HG03469 (cell line): ENCODE measurements around the gene CGB7.
"Not testable (repeated sequence)": the region's sequence is repeated elsewhere in the genome, so short reads cannot be mapped to it uniquely, and the experiment has no call there.

Experiments
- ATAC-seq: cut with Tn5 transposase; IDR thresholded peaks from one replicate; pipeline ENCODE4 v1.9.1; 2021; ENCODE audit warnings: mild to moderate bottlenecking, moderate library complexity, moderate number of reproducible peaks; ENCODE audit not compliant: unreplicated experiment

CGB7 gene

GRCh38 chr19:49042666-49043065 is 14.9 kb downstream of the CGB7 start:
- ATAC-seq: not testable (repeated sequence)

DNA sequence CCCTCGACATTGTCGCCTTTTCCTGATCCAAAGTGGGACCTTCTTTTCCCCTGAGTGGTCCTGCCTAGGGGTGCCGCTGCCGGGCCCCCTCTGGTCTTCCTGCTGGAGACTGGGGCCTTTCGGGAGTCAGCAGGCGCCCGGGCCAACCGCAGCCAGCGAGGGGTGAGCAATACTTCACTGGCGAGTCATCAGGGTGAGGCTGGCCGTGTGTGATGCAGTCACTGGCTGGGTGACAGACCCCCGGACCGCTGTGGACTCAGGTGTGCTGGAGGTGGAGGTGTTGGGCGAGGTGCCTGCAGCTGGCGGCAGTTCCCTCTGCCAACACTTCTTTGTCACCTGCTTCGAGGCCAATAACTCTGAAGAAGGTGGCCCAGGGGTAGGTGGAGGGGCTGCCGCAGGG is 15.4 kb downstream of the CGB7 start:
- ATAC-seq: no peak

- not testable (repeated sequence) for ATAC-seq
These were observed 17.8 kb downstream of the CGB7 start for GRCh38 chr19:49039736-49040135.

DNA sequence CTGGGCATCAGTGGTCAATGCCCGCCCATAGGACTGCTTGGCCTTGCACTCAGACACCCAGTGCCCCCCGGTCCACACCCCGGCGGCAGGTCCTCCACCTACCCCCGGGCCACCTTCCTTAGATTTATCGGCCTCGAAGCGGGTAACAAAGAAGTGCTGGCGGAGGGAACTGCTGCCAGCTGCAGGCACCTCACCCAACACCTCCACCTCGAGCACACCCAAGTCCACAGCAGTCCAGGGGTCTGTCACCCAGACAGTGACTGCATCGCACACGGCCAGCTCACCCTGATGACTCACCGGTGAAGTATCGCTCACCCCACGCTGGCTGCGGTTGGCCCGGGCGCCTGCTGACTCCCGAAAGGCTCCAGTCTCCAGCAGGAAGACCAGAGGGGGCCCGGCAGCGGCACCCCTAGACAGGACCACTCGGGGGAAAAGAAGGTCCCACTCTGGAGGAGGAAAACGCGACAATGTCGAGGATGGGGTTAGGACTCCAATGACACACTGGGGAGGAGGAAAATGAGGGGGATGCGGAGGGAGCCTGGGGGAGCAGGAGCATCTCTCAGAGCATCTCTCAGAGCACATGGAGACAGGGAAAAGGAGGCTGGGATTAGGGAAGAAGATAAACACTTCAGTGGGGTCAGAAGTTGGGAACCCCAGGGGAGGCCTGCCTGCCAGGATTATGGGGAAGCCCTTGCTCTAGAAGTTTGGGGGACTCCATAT is 18.8 kb downstream of the CGB7 start:
- ATAC-seq: not testable (repeated sequence)

DNA sequence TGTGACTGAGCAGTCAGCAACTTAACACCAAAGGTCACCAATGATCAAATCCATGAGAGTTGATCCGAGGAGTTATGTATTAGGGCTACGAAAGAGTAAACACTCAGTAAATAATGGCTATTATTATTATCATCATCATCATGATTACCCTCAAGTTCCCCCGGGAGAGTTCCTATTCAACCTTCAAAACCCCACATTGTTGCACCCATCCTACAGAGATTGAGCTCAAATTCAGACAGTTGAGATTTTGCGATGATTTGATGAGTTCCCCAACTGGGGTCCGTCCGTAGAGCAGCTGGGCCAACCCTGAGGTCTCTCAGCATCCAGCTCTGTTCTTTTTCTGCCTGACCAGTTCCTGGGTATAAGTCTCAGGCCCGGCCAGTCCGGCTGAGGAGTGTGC is 19.4 kb downstream of the CGB7 start:
- ATAC-seq: not testable (repeated sequence)

DNA sequence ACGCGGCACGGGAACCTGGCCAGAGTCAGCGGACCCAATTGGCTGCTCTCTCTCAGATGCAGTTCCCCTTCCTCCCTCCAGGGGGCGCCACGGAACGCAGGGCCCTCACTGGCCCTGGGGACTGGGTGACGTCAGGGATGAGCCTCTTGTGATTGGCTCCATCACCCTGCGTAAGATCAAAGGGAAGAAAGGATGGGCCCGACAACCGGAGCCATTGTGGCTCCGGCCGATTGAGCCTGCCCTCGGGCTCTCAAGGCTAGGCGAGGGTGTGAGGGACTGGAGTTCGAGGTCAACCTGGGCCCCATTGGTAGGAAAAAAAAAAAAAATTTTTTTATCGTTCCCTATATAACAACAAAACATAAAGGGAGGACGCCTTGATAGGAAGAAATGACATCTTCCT is 20.7 kb downstream of the CGB7 start, which contains the start of gene CGB1:
Gene CGB1, minus strand, starts transcription at position 81 of the 400 bp plus-strand sequence. CDS start 184 bp downstream, outside the sequence.
- ATAC-seq: not testable (repeated sequence)

- ATAC-seq: not testable (repeated sequence)
These were observed 25.8 kb downstream of the CGB7 start, which contains the start of gene CGB2 for GRCh38 chr19:49031642-49032301. Gene CGB2, plus strand, starts transcription at chr19:49031890. Its CDS starts 206 bp downstream, at chr19:49032096.

GRCh38 chr19:49030323-49030722 is 27.2 kb downstream of the CGB7 start:
- ATAC-seq: not testable (repeated sequence)

- not testable (repeated sequence) for ATAC-seq
These were observed 27.8 kb downstream of the CGB7 start for GRCh38 chr19:49029749-49030148.

DNA sequence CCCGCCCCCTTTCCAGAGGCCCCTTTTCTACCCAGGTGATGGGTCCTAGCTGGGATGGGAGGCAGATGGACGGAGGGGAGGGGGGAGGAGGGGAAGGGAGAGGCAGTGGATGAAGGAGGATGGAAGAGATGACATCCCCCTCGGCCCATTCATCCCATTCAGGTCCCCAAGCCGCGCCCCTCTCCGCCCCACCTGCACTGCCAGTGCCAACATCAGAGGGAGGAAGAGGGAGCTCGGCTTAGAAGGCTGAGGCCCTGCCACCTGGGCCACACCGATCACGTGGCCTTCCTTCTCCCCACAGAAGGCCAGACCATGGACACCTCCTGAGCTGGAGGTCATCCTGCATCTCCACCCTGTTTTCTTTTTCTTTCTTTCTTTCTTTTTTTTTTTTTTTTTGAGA is 28.9 kb downstream of the CGB7 start:
- ATAC-seq: not testable (repeated sequence)

DNA sequence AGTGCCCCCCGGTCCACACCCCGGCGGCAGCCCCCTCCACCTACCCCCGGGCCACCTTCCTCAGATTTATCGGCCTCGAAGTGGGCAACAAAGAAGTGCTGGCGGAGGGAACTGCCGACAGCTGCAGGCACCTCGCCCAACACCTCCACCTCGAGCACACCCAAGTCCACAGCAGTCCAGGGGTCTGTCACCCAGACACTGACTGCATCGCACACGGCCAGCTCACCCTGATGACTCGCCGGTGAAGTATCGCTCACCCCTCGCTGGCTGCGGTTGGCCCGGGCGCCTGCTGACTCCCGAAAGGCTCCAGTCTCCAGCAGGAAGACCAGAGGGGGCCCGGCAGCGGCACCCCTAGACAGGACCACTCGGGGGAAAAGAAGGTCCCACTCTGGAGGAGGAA is 31.9 kb downstream of the CGB7 start:
- not testable (repeated sequence) for ATAC-seq

DNA sequence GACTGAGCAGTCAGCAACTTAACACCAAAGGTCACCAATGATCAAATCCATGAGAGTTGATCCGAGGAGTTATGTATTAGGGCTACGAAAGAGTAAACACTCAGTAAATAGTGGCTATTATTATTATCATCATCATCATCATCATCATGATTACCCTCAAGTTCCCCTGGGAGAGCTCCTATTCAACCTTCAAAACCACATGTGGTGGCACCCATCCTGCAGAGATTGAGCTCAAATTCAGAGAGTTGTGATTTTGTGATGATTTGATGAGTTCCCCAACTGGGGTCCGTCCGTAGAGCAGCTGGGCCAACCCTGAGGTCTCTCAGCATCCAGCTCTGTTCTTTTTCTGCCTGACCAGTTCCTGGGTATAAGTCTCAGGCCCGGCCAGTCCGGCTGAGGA is 32.5 kb downstream of the CGB7 start:
- ATAC-seq: not testable (repeated sequence)

DNA sequence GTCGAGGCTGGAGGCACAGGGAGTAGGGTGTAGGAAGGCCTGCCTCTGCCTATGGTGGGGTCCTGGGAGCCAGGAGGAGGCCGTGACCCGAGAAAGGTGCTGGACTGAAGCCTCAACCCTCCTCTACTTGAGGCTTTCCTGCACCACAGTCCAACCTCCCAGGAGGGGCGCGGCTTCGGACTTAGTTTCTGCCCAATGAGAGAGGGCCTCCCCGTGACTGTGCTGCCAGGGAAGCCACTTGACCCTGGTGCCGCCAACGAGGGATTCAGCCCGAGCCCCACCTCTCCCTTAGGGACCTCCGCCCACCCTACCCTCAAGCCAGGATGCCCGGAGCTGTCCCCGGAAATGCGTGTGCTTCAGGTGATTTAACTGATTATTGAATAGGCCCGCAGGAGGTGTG is 33.3 kb downstream of the CGB7 start, which contains the start of gene CGB3:
Gene CGB3, minus strand, starts transcription at position 101 of the 400 bp plus-strand sequence. CDS start 362 bp downstream, outside the sequence.
- ATAC-seq: not testable (repeated sequence)

DNA sequence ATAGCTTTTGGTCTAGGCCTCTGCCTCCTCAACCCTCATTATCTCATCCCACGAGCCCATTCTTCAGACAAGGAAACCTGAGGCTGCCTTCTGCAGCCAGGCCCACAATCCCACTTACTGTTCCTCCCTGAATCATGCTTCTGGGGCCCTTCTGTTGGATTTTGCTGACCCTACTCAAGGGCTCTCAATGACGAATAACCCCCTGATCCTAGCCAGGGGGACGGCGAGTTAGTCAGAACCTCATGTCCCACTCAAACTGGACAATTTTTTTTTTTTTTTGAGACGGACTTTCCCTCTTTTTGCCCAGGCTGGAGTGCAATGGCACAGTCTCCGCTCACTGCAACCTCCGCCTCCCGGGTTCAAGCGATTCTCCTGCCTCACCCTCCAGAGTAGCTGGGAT is 35.4 kb downstream of the CGB7 start:
- ATAC-seq: no peak

DNA sequence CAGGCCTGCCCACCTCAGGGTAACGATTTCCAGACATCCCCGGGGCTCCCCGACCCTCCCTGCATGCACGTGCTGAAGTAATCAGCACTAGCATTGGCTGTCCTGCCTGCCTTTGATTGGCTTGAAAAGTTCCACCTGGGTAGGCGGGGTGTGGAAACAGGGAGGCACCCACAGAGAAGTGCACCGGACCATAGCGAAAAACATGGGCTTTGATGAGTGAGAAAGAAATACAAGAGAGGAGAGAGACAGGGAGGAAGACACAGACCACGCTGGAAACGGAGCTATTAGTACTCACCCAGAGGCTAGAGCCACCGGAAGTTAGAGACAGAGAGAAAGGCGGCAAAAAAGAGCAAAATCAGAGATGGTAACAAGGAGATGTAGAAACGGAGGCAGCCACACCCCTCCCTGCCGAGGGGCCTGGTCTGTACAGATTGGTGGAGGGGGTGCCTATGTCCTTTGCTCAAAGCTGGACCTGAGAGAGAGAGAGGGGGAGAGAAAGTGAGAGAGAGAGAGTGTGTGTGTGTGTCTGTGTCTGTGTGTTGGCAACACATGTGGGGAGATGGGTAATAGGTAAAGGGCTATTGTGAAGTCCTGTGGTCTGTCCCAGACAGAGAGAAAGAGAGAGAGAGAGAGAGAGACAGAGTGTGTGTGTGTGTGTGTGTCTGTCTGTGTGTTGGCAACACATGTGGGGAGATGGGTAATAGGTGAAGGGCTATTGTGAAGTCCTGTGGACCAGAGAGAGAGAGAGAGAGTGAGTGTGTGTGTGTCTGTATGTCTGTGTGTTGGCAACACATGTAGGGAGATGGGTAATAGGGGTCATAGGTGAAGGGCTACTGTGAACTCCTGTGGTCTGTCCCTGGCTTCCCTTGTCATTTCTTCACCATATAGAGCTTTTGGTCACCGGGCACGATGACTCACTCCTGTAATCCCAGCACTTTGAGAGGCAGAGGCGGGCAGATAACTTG is 36.3 kb downstream of the CGB7 start:
- ATAC-seq: no peak

- ATAC-seq: no peak
These were observed 37.2 kb downstream of the CGB7 start for GRCh38 chr19:49020342-49020741.

DNA sequence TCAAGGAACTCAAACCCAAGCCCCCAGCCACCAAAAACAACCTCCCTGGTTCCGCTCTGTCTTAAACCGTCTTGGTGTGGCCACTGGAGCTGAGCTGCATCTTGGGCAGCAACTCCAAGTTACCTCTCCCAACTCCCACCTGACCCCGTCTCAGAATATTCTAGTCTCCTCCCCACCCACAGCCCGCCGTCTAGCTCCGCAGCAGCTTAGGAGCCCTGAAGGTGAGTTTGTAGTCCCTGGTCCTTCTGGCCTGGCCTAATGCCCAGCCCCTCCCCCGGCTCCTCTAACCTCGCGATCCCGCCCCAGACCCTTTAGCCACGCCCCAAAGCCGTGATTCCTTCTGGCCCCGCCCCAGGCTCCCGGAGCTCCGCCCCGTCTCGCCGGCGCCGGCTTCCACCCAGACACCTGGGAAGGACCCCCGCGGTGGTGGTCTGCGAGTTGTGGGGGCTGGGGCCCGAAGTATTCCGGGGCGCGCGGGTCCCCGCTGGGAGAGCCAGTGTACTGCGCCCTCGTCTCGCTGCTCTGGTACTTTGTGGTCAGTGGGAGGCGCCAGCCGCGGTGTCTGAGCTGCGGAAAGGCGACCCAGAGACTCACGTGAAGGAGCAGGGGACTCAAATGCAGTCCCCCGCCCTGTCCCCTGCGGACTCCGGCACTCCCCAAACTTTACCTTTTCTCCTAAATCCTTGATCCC is 38.2 kb downstream of the CGB7 start:
- no peak for ATAC-seq

DNA sequence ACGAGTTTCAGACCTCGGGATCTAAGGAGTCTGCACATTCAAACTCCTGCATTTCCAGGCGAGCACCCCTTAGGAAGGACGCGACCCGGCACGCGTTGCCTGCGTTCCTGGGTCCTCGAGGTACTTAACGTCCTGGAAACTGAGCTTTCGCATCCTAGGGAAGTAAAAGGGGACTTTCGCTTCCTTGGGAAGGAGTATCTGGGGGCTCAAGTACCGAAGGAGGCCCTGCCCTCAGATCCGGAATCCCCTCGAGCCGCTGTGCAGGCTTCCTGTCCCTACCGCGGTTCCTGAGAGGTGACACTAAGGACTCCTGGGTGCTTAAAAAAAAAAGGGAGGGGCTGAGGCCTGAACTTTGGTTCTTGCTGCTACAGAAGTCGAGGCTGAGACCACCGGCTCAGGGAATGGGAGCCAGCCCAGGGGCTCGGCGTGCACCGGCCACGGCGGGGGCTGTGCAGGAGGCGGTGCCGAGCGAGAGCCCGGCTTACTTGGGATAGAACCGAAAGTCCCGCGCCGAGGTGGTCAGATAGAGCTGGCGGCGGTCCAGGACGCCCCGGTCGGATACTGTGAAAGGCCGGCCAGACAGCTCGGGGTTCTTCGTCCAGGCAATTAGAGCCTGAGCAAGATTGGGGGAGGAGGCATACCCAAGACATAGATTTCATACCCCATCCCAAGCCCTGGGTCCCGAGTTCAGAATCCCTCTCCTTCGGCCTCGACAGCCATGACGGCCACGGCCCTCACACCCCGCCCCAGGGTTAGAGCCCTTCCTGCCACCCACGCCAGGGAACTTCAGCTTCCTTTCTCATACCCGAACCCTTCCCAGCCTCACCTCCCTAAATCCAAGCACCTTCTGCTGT is 38.9 kb downstream of the CGB7 start:
- not testable (repeated sequence) for ATAC-seq

DNA sequence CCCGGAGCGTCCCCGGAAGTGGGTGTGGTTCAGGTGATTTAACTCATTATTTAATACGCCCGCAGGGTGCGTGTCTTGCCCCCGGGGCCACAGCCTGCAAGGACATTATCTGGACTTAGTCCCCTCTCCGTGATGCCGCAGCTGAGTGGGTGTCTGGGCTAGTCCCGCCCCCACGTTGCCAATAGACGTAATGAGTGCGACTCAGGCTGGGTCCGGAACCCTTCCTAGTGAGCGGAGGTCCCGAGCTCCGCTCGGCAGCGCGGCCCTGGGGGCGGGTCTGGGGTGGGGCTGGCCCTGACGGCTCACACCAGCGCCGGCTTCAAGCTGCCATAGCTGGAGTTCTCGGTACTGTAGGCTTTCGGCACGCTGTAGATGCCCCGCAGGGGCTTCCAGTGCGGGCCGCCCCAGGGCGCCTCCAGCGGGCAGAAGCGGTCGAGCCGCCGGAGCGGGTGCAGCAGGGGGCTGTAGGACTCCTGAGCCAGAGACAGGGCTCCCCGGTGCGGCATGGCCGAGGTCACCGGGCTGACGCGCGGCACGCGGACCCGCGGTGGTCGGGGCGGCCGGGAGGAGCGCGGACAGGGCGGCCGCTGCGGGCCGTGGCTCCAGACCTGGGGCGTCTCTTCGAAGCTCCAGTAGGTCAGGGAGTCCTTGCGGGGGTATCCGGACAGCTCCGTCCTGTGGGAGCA is 39.7 kb downstream of the CGB7 start:
- no peak for ATAC-seq
